ENCODE measurements around the gene CLEC4D. TPM values are rescaled to one million over a fixed set of nuclear protein-coding genes. Genes with fewer than 3 reads are reported as not detected.

The CLEC4D gene
- total RNA-seq, result not detected in 2 replicates

DNA sequence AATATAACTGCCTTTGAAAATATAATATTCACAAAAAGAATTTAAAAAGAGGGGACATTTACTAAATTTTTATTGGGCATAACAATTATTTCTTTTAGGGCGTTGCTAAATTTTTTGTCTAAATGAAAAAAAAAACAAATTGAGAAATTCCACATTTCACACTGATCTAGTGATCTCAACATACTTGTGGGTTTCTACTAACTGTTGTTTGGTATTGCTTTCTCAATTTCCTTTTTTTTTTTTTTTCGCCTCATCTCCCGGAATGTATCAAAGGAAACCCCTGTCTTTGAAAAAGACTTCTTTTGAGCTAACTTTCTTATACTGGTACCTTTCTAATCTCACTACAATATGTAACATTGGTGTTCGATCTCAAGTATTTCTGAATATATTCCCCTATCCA is at the start of gene CLEC4D:
Gene CLEC4D, plus strand, starts transcription at position 248 of the 400 bp plus-strand sequence. CDS start 230 bp downstream, outside the sequence.

DNA sequence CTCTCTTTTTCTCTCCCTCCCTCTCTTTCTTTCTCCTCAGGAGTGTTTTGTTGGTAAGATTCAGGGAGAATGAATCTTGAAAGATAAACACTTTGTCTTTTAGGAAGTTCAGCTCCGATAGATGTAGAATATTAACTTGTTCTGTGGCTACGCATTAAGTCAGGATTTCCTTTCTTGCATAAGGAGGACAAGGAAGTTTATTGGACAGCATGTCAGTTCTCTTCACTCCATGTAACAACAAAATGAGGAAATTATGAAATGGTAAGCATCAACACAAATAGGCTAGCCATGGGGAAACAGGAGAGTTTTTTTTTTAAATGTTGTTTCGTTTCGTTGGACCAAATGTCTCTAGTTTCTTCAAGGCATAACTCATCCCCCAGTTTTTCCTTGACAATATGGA is 27.5 kb downstream of the CLEC4D start, which contains the start of gene CLEC4E:
Gene CLEC4E, minus strand, starts transcription at position 75 of the 400 bp plus-strand sequence. CDS start 108 bp downstream, outside the sequence.

Other genes starting within 250 kb of the CLEC4D start
- not detected in 2 replicates for gene CLEC6A, start 57.5 kb upstream of the CLEC4D start, total RNA-seq
- gene CLEC4E, start 27.4 kb downstream of the CLEC4D start, total RNA-seq, result not detected in 2 replicates
- gene AICDA, start 99.4 kb downstream of the CLEC4D start, total RNA-seq, result not detected in 2 replicates
- gene MFAP5, start 149.3 kb downstream of the CLEC4D start, total RNA-seq, result 0.33 TPM in 1 of 2 replicates, not detected in the other
- 34.6 and 48.1 TPM in 2 replicates for gene RIMKLB, start 184.5 kb downstream of the CLEC4D start, total RNA-seq

Data from dermis lymphatic vessel endothelial cell (primary cell).